B cell (primary cell): ENCODE results near the gene CDCA7L. TPM values are rescaled to one million over a fixed set of nuclear protein-coding genes. Genes with fewer than 3 reads are reported as not detected.

Source experiments
- ATAC-seq: fragments of 200-7000 bp; cut with Tn5 transposase; one replicate; pipeline ENCODE4 v1.10.0; 2021; ENCODE audit warnings: low read depth, mild to moderate bottlenecking, moderate number of reproducible peaks, moderate library complexity
- CTCF ChIA-PET: fragments of 350-600 bp; sonication (Branson Sonifier 250); formaldehyde crosslinking; loops from one replicate; lab custom pipeline; 2021; ENCODE audit warnings: antibody characterized with exemption, inconsistent platforms; lab: Charles Lee
- POLR2A ChIA-PET: fragments of 350-600 bp; sonication (Branson Sonifier 250); formaldehyde crosslinking; loops from one replicate; lab custom pipeline; 2021; ENCODE audit warnings: antibody characterized with exemption; lab: Charles Lee
- DNase-seq: peaks from one replicate; pipeline ENCODE4 v3.0.0; 2013
- H2AFZ ChIP-seq: 2 replicates; pipeline ENCODE4 v1.6.1; 2012; ENCODE audit warnings: mild to moderate bottlenecking, low read depth, low read length; ENCODE audit not compliant: insufficient read depth, poor library complexity, severe bottlenecking
- H3K27ac ChIP-seq, 2 donors: 1 replicate in 1 of 2; 2 replicates in 1 of 2; pipeline ENCODE4 v1.5.1; 2012 to 2013; ENCODE audit warnings: low read length in 2 of 2, mild to moderate bottlenecking in 2 of 2, moderate library complexity in 1 of 2
- H3K27me3 ChIP-seq, 4 experiments: fragments of 200-600 bp in 1 of 4; sonication (generic) in 1 of 4; replicated peaks in 1 of 4; 1 replicate in 2 of 4; 2 replicates in 2 of 4; pipeline versions ENCODE4 v1.6.1 to v1.7.0; 2013 to 2016; ENCODE audit warnings: low read length in 3 of 4, mild to moderate bottlenecking in 2 of 4, mixed read lengths in 1 of 4, moderate library complexity in 1 of 4; ENCODE audit not compliant: insufficient read depth in 4 of 4, control insufficient read depth in 3 of 4; ENCODE audit errors: control extremely low read depth in 1 of 4
- H3K36me3 ChIP-seq, 2 experiments: replicated peaks in 1 of 2; 1 replicate in 1 of 2; 2 replicates in 1 of 2; pipeline versions ENCODE4 v1.6.1 to v1.7.1; 2013; ENCODE audit warnings: low read length in 1 of 2; ENCODE audit not compliant: insufficient read depth in 2 of 2, control insufficient read depth in 1 of 2; ENCODE audit errors: control extremely low read depth in 1 of 2, extremely low read depth in 1 of 2
- H3K4me1 ChIP-seq, 2 donors: fragments of 200-600 bp in 1 of 2; sonication (generic) in 1 of 2; 1 replicate in 1 of 2; 2 replicates in 1 of 2; pipeline versions ENCODE4 v1.5.1 to v1.6.1; 2013 to 2017; ENCODE audit warnings: low read length in 2 of 2; ENCODE audit not compliant: control insufficient read depth in 2 of 2, insufficient read depth in 2 of 2
- H3K4me2 ChIP-seq: replicated peaks from 2 replicates; pipeline ENCODE3; 2012; ENCODE audit warnings: mild to moderate bottlenecking, low read depth, low read length; ENCODE audit not compliant: poor library complexity, severe bottlenecking
- H3K4me3 ChIP-seq, 5 experiments: fragments of 200-600 bp in 1 of 5; sonication (generic) in 1 of 5; 1 replicate in 3 of 5; 2 replicates in 2 of 5; pipeline versions ENCODE4 v1.5.1 to v1.7.0; 2011 to 2016; ENCODE audit warnings: low read length in 4 of 5, mild to moderate bottlenecking in 4 of 5, low read depth in 2 of 5, control low read depth in 1 of 5, moderate library complexity in 1 of 5; ENCODE audit not compliant: insufficient read depth in 1 of 5; ENCODE audit errors: control extremely low read depth in 1 of 5, extremely low read depth in 1 of 5
- H3K79me2 ChIP-seq: fragments of 200-600 bp; sonication (generic); one replicate; pipeline ENCODE4 v1.6.0; 2016; ENCODE audit warnings: low read length; ENCODE audit not compliant: control insufficient read depth, insufficient read depth
- H3K9ac ChIP-seq: fragments of 200-600 bp; sonication (generic); 2 replicates; pipeline ENCODE4 v1.6.1; 2017; ENCODE audit warnings: mild to moderate bottlenecking, low read length, moderate library complexity
- H3K9me3 ChIP-seq, 3 donors: one replicate each; pipeline versions ENCODE4 v1.6.1 to v1.7.1; 2013; ENCODE audit warnings: low read length in 2 of 3; ENCODE audit not compliant: control insufficient read depth in 2 of 3, insufficient read depth in 1 of 3; ENCODE audit errors: control extremely low read depth in 1 of 3
- H4K20me1 ChIP-seq: 2 replicates; pipeline ENCODE4 v1.6.0; 2012; ENCODE audit warnings: mild to moderate bottlenecking, low read length; ENCODE audit not compliant: insufficient read depth, control insufficient read depth, poor library complexity, severe bottlenecking
- H3K27ac Mint-ChIP-seq: one replicate; pipeline ENCODE4 v1.8.0; 2021; ENCODE audit warnings: mixed read lengths
- H3K27me3 Mint-ChIP-seq: one replicate; pipeline ENCODE4 v1.8.0; 2021; ENCODE audit warnings: mixed read lengths
- H3K4me1 Mint-ChIP-seq: one replicate; pipeline ENCODE4 v1.8.0; 2021; ENCODE audit warnings: mixed read lengths
- H3K4me3 Mint-ChIP-seq: one replicate; pipeline ENCODE4 v1.8.0; 2021; ENCODE audit warnings: mixed read lengths
- H3K9me3 Mint-ChIP-seq: one replicate; pipeline ENCODE4 v1.8.0; 2022; ENCODE audit warnings: mixed read lengths; ENCODE audit not compliant: insufficient read depth
- CTCF ChIP-seq: fragments of 200-600 bp; IDR thresholded peaks from one replicate; pipeline ENCODE4 v1.8.0; 2022; ENCODE audit warnings: antibody characterized with exemption, mild to moderate bottlenecking
- EZH2 ChIP-seq: IDR thresholded peaks from 2 replicates; pipeline ENCODE4 v1.6.1; 2012; ENCODE audit warnings: borderline replicate concordance, low read depth, mild to moderate bottlenecking, moderate library complexity, low read length; ENCODE audit not compliant: insufficient read depth, poor library complexity, severe bottlenecking
- WGBS: methylation state at CpG from one replicate; pipeline ENCODE4 v1.1.5; 2013; ENCODE audit warnings: missing lambda C conversion rate; ENCODE audit not compliant: insufficient coverage; 5-methylcytosine and 5-hydroxymethylcytosine counted together
- intact Hi-C: fragments of 100-400 bp; cut with micrococcal nuclease; formaldehyde crosslinking; loops from one replicate; pipeline ENCODE4 v1.10.0; 2022
- polyA plus RNA-seq: library from polyadenylated mRNA; depleted of rRNA; stranded (reverse); fragments of >200 nt; gene quantifications from 2 replicates; pipeline ENCODE4 v1.2.3, GENCODE V29; 2012
- total RNA-seq, 2 donors: library from RNA; stranded (reverse); fragments of 120-200 nt in 1 of 2; gene quantifications; 1 replicate in 1 of 2; 2 replicates in 1 of 2; pipeline versions ENCODE4 v1.2.3 to v1.2.4, GENCODE V29; 2013 to 2022

Gene CDCA7L
- total and polyA plus RNA-seq, 2 donors (not counting 1 experiment from before 2014, with no cell fraction given), result 84.0 to 129 TPM

- Histone ChIP-seq H4K20me1 (no peaks in the 10 kb centered on the region), H3K9me3 (no peaks in the 10 kb centered on the region), H3K4me3 (no peak overlapping the region), H3K4me1 (no peaks in the 10 kb centered on the region), H3K79me2 (no peaks in the 10 kb centered on the region), H3K27me3 (no peaks in the 10 kb centered on the region), H3K36me3 (no peaks in the 10 kb centered on the region), H3K9ac (no peak overlapping the region), H3K4me2 (no peak overlapping the region), H2AFZ (no peak overlapping the region), H3K27ac (no peak overlapping the region)
- CTCF ChIA-PET, result interaction anchor here (0.9 to 2.0 kb wide), 2 partner anchors 18 to 730 kb away, joined by 3 to 5 read pairs; no protein-coding TSS in a partner anchor
- H3K27me3 Mint-ChIP-seq, result no peaks in the 10 kb centered on the region
- no peak overlapping the region for H3K27ac Mint-ChIP-seq
- POLR2A ChIA-PET, result no interaction called here
- H3K9me3 Mint-ChIP-seq, result no peaks in the 10 kb centered on the region
- no peak for DNase-seq
- H3K4me1 Mint-ChIP-seq, result no peaks in the 10 kb centered on the region
- TF ChIP-seq CTCF (no peak), EZH2 (no peak)
- ATAC-seq, result no peak
- no peak overlapping the region for H3K4me3 Mint-ChIP-seq
- intact Hi-C loops, result no loop called here
- 100% methylated on average over 1 of the region's 2 CpGs for WGBS
Observed at GRCh38 chr7:21983056-21983455, 37.4 kb upstream of the CDCA7L start.

GRCh38 chr7:21981524-21981923 lies 35.8 kb upstream of the CDCA7L start:
- Histone ChIP-seq H2AFZ (no peak overlapping the region), H3K27me3 (no peaks in the 10 kb centered on the region), H3K79me2 (no peaks in the 10 kb centered on the region), H3K9ac (no peak overlapping the region), H3K4me3 (no peak overlapping the region), H3K36me3 (no peaks in the 10 kb centered on the region), H3K27ac (no peak overlapping the region), H4K20me1 (no peaks in the 10 kb centered on the region), H3K4me1 (no peaks in the 10 kb centered on the region), H3K9me3 (no peaks in the 10 kb centered on the region), H3K4me2 (no peak overlapping the region)
- ChIA-PET POLR2A (no interaction called here), CTCF (no interaction called here)
- Mint-ChIP-seq H3K27ac (no peak overlapping the region), H3K9me3 (no peaks in the 10 kb centered on the region), H3K4me1 (no peaks in the 10 kb centered on the region), H3K4me3 (no peak overlapping the region), H3K27me3 (no peaks in the 10 kb centered on the region)
- 80% methylated on average over 2 of the region's 2 CpGs for WGBS
- TF ChIP-seq EZH2 (no peak), CTCF (no peak)
- intact Hi-C loops, result no loop called here
- ATAC-seq, result no peak
- DNase-seq, result no peak
